ENCODE results near the gene CALU.

Gene CALU

DNA sequence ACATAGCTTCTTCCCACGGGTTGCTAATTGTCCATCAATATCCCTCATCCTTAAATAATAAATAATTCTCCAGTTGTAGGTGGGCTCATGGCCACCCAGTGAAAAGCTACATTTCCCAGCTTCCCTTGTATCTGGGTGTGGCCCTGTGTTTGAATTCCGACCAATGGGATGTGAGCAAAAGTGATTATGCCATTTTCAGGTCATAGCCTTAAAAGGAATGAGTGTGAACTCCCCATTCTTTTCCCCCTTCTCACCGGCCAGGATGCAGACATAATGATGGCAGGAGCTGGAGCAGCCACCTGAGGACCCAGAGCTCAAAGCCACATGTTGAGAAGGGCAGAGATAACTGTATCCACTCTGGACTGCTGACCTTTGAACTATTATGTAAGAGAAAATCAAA lies 30.3 kb upstream of the CALU start:
- DNase-seq (ENCODE audit: low spot score): no peak
- TF ChIP-seq CTCF (IDR thresholded peaks at IDR 0.05; ENCODE audit: extremely low read depth, missing control alignments): no peak

GRCh38 chr7:128710481-128710880 lies 28.7 kb upstream of the CALU start:
- TF ChIP-seq CTCF (IDR thresholded peaks at IDR 0.05; ENCODE audit: extremely low read depth, missing control alignments): no peak
- no peak for DNase-seq (ENCODE audit: low spot score)

GRCh38 chr7:128713794-128714193 lies 25.4 kb upstream of the CALU start:
- DNase-seq (ENCODE audit: low spot score): no peak
- TF ChIP-seq CTCF (IDR thresholded peaks at IDR 0.05; ENCODE audit: extremely low read depth, missing control alignments): no peak

DNA sequence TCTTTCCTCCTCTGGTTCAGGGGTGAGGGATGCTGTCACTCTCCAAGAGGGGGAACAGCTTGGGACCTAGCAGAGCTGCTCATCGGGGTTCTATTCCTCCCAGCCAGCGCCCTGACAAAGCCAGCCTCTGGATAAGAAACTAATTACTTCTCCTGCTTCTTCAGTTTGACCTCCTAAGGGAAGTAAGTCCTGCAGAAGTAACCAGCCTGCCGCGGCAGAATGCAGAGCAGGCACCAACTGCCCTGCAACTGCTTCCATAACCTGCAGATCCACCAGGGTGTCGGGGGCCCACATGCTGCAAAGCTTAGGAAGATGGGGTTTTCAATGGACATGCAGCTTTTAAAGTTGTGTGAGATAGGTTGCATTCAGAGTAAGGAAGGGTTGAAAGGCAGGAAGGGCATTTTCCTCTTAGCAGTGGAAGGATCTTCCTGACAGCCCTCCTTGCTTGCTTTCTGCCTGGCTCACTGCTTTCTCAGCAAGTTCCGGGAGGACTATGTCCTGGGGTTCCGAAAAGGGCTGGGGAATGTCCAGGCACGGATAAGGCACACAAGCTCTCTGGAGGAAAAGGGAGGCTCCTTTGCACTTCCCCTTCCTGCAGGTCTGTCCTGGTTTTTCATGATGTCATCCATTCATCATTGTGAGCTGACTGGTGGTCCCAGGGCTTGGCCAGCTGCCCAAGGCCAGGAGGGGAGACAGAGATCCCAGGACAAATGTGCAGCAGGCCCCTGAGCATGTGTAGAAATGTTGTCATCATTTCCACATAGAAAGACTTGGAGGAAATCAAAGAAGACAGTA lies 24.3 kb upstream of the CALU start:
- no peak for TF ChIP-seq CTCF (IDR thresholded peaks at IDR 0.05; ENCODE audit: extremely low read depth, missing control alignments)
- no peak for DNase-seq (ENCODE audit: low spot score)

DNA sequence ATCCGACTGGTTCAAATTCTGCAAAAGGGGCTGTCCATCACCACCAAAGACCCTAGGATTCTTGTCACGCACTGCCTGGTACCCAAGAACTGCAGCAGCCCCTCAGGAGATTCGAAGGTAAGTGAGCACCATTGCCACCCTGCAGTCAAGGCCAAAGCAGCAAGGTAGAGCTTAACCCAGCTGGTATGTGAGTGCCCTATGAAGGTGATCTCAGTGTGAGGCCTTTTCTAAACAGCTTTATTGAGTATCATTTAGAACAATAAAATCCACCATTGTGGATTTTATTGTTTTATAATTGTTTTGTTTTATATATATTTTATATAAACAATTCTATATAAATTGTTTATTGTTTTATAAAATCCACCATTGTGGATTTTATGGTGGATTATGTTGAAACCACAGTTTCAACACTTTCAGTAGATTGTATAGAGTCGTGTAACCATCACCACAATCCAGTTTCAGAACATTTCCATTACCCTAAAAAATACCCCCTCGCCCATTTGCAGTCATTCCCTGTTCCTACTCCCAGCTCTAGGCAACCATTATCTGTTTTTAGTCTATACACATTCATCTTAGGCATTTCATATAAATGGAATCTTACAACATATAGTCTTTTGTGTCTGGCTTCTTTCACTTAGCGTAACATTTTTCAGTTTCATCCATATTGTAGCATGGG lies 20.1 kb upstream of the CALU start:
- no peak for DNase-seq (ENCODE audit: low spot score)

DNA sequence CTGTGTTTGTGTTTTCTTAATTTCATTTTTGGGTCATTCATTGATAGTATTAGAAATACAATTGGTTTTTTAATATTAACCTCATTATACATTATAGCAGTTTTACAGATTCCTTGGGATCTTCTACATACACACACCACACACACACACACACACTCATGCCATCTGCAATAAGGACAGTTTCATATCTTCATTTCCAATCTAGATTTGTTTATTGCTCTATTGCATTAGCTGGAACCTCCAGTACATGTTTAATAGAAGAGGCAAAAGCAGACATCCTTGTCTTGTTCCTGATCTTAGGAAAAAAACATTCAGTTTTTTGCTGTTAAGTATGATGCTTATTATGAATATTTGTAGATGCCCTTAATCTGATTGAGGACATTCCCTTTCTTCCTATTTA lies 17.8 kb upstream of the CALU start:
- no peak for TF ChIP-seq CTCF (IDR thresholded peaks at IDR 0.05; ENCODE audit: extremely low read depth, missing control alignments)

More for the DNA sequence above, 20.1 kb upstream of the CALU start:
- no peak for TF ChIP-seq CTCF (IDR thresholded peaks at IDR 0.05; ENCODE audit: extremely low read depth, missing control alignments)

GRCh38 chr7:128724743-128725142 lies 14.4 kb upstream of the CALU start:
- no peak for DNase-seq (ENCODE audit: low spot score)
- no peak for TF ChIP-seq CTCF (IDR thresholded peaks at IDR 0.05; ENCODE audit: extremely low read depth, missing control alignments)

More for the DNA sequence above, 17.8 kb upstream of the CALU start:
- no peak for DNase-seq (ENCODE audit: low spot score)
